GM13976 (cell line): ENCODE measurements around the gene UBR3.

Experiments
- DNase-seq: peaks from one replicate; pipeline ENCODE4 v3.0.0; 2012; ENCODE audit warnings: low spot score
- CTCF ChIP-seq: IDR thresholded peaks from 2 replicates; pipeline ENCODE4 v1.5.1; 2012; ENCODE audit warnings: borderline replicate concordance, mild to moderate bottlenecking; ENCODE audit not compliant: insufficient read depth; ENCODE audit errors: extremely low read depth, missing control alignments, control extremely low read depth
- in situ Hi-C: fragments of 300-500 bp; cut with MboI; formaldehyde crosslinking; loops from one replicate; pipeline ENCODE4 v1.12.0; 2022; ENCODE audit warnings: low sequenced_read_pairs, mixed read lengths, inconsistent platforms; ENCODE audit not compliant: unreplicated experiment

The UBR3 gene

GRCh38 chr2:169796441-169796840 lies 30.8 kb upstream of the UBR3 start:
- in situ Hi-C loops = no loop called here
- TF ChIP-seq CTCF = no peak
- no peak for DNase-seq

GRCh38 chr2:169797601-169798000 lies 29.7 kb upstream of the UBR3 start:
- in situ Hi-C loops = no loop called here
- DNase-seq = no peak
- TF ChIP-seq CTCF = no peak

GRCh38 chr2:169798397-169798717 lies 28.9 kb upstream of the UBR3 start:
- no peak for DNase-seq
- in situ Hi-C loops = no loop called here
- TF ChIP-seq CTCF = no peak

- no peak for TF ChIP-seq CTCF
- in situ Hi-C loops = no loop called here
- peak; percentile 96 for DNase-seq
Observed at GRCh38 chr2:169798718-169799592, 28.3 kb upstream of the UBR3 start, which contains the start of gene SSB. Gene SSB (plus strand): TSS chr2:169798871. CDS start chr2:169800961, 2,090 bp downstream.

GRCh38 chr2:169803480-169803879 lies 23.8 kb upstream of the UBR3 start:
- no peak for TF ChIP-seq CTCF
- in situ Hi-C loops = no loop called here
- no peak for DNase-seq

- no peak for DNase-seq
- in situ Hi-C loops = no loop called here
- TF ChIP-seq CTCF = no peak
Observed at GRCh38 chr2:169806586-169806985, 20.7 kb upstream of the UBR3 start.
